Pons (tissue), 1 donor: ENCODE data around the gene OSBPL7.

Experiments used
- DNase-seq: peaks from one replicate; pipeline ENCODE4 v3.0.0-alpha.2; 2016; ENCODE audit warnings: low spot score

Gene OSBPL7, protein sequence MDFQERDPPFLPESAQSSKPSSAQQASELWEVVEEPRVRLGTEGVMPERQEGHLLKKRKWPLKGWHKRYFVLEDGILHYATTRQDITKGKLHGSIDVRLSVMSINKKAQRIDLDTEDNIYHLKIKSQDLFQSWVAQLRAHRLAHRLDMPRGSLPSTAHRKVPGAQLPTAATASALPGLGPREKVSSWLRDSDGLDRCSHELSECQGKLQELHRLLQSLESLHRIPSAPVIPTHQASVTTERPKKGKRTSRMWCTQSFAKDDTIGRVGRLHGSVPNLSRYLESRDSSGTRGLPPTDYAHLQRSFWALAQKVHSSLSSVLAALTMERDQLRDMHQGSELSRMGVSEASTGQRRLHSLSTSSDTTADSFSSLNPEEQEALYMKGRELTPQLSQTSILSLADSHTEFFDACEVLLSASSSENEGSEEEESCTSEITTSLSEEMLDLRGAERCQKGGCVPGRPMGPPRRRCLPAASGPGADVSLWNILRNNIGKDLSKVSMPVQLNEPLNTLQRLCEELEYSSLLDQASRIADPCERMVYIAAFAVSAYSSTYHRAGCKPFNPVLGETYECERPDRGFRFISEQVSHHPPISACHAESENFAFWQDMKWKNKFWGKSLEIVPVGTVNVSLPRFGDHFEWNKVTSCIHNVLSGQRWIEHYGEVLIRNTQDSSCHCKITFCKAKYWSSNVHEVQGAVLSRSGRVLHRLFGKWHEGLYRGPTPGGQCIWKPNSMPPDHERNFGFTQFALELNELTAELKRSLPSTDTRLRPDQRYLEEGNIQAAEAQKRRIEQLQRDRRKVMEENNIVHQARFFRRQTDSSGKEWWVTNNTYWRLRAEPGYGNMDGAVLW

DNA sequence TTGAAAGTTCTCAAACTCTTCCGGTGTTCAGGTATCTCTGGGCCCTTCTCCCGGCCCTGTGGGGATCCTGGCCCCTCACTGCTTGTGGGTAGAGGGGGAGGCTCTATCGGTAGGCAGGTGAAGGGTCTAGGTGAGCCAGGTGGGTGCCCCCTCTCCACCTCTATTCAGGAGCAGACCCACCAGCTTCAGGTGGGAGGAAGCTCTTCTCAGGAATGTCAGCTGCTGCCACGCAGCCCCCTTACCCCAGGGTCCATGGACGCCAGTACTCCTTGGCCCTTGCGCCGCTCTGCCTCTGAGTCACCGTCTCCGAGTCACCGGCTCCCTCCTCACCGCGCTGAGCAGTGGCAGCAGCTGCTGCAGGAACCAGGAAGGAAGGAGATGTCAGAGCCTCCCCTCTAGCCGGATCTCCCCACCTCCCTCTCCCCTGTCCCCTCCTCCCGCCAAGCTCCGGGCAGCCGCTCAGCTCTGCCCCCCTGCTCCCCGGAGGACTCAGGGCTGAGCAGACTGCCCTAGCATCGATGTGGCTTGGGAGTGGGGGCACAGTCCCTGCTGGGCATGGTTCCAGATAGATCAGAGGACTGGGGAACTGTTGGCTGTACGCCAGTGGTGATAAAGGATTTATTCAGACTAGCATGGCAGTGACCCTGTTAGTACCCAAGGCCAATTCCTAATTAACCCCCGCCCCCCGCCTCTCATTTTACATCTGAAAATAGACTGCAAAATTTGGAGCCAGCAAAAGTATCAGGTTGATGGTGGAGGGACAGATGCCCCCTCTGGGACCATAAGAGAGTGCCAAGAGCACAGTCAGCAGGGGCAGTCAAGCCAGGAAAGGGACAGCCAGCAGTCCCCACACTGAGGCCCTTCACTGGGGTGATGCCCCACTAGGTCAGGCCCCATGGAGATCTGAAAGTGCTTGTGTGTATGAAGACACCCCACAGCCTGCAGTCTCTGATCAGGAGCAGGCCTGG is at the start of gene OSBPL7:
Gene OSBPL7 (minus strand): TSS at position 371 of the 968 bp plus-strand sequence. CDS start 1,516 bp downstream, outside the sequence.
- peak; percentile 68 for DNase-seq

DNA sequence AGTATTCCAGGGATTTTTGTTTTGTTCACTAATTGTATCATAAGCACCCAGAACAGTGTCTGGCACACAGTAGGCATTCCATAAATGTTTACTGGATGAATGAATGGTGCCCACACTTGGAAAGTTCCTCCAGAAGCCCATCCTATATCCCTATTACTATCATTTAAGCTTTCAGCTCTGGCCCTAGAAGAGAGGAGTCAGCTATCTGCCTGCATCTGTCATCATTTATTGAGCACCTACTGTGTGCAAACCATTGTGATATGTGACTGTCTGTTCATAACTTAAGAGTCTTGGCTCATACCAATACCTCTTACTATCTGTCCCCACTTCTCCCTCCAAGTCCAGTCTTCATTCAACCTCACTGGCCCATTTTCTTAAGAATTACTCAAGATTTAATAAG is 49.5 kb upstream of the OSBPL7 start:
- DNase-seq = no peak

DNA sequence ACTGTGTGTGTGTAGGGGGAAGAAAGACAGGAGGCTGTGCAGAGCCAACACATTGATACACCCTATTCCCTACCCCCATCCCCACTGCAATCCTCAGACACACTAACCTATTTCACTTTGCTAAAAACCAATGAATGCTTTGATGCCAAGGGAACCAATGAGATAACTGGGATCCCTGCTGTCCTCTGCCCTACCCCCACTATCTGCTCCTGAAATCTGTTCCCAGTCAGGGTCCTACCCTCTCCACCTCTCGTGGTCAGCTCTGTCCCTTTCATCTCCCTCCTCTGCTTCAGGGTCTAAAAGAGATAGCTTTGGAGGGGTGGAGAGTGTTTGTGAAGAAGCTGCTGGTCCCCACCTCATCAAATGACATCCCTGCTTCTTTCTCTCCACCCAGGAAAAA is 48.5 kb upstream of the OSBPL7 start:
- no peak for DNase-seq

DNA sequence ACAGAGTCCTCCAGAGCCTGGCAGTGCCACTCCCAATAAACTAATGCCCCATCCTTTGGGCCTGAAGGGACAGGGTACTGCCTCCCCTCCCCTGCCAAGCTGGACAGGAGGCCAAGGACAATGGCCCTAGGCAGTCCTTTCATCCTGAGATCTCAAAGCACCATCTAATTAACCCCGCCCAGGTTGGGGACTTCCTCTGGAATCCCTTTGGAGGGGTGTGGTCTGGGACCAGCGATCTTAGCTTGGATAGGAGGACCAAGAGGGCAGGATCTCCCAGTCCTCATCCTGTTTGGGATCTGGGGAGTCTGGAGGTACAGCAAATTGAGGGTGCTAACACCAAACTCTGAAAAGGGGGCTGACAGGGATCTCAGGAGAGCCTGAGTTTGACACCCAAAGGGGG is 47.5 kb upstream of the OSBPL7 start:
- no peak for DNase-seq

DNA sequence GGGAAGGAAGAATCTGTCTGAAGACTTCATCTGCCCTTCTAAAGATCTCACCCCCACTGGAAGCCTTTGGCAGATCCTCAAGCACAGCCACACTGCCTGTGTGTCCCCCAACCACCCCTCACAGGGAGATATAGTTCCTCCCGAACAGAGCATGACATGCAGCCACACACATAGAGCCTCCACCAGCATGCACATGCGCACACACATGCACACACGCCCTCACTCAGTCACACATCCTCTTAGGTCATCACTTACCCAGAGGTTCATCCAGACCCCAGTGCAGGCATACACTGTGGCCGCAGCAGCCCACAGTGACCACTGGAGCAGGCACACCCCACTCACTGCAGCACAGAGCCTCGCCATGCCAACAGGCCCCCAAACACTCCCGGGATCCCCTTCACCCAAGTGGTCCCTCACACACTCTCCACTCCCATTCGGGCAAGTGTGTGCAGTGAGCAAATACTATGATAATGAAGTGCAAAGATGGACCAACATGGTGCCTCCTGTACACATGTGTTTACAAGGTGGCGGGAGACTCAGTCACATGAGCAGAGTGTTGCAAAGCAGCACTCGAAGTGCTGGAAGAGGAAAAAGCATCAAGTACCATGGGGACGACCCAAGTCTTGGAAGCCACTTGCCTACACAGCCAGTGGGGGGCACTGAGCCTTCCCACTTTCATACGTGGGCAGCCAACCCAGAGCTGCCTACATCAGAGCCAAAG is 46.4 kb upstream of the OSBPL7 start:
- no peak for DNase-seq

DNA sequence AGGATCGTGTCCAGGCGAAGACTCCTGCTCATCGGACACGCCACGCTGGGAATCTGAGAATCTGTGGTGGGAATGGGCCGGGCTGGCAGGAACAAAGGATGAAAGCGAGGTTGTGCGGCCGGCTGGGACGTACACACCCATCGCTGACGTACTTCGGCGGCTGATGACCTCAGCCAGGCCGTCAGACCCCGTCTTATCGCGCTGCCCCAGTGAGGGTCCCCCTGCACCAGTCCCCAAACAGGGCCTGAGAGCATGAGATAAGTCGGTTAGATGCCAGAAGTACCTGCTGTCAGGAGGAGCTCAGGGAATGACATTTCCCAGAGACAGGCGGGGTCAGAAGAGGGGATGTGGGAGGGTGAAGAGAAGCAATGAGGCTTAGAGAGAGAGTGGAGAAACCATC is 45.3 kb upstream of the OSBPL7 start:
- DNase-seq = no peak

DNA sequence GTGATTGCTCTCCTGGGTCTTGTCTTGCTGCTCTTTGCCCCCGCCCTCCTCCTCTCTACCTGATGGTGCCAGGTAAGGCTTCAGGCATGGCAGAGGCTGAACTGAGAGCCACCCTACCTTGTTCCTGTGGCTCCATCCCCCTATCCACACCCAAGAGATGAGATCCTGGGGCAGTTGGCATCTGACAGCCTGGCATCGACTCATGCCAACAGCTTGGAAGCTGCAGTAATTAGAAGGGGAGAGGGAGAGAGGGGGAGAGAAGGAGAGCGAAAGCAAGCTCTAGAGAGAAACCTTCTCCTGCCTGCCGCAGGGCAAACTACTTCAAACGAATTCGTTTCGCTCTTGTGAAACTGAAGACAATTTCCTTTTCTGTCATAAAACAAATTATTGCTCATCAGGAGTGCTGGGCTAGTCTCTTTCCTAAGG is 43.2 kb upstream of the OSBPL7 start:
- DNase-seq = no peak

DNA sequence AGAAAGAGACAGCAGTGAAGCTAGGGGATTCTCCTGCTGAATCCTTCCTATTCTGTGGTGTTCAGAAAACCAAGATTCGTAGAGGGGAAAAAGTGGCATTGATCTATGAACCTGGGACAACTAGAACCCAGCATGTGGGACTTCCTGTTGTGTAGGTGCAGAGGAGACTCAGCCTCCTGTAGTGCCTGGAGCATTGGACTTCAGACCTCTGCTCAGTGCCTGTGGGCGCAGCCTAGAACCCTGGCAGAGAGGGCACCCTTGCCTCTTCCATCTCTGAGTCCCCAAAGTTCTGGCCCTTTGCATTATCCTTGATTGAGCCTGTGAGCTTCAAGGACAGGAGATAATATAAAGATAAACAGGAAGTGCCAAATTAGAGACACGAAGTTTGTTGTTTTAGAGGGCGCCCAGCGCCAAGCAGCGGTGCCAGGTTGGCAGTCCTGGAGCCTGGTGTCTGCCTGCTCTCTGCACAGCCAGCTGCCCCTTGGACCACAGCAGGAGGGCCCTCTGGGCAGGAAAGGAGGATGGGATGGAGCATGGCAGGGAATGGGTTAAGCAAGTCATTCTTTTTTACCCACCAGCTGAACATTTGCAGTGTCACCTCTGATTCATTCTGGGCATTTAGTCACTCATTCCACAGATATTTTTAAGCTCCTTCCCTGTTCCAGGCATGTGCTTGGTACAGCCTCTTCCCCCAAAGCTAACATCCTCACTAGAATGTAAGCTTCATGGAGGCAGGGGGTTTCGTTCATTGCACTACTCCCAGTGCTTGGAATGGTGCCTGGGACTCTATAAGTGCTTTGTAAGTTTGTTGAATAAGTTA is 41.2 kb upstream of the OSBPL7 start:
- no peak for DNase-seq

DNA sequence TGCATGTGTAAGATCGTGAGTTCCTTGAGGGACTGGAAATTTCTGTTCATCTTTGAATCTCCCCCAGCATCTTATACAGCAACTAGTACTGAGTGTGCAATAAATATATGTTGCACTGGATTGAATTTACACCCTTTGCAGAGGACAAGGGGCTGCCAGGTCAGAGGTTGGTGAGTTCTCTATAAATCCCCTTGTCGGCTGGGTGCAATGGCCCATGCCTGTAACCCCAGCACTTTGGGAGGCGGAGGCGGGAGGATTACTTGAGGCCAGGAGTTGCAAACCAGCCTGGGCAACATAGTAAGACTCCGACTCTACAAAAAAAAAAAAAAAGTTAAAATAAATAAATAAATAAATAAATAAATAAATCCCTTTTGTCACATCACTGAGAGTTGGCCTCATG is 38.8 kb upstream of the OSBPL7 start:
- DNase-seq = no peak

DNA sequence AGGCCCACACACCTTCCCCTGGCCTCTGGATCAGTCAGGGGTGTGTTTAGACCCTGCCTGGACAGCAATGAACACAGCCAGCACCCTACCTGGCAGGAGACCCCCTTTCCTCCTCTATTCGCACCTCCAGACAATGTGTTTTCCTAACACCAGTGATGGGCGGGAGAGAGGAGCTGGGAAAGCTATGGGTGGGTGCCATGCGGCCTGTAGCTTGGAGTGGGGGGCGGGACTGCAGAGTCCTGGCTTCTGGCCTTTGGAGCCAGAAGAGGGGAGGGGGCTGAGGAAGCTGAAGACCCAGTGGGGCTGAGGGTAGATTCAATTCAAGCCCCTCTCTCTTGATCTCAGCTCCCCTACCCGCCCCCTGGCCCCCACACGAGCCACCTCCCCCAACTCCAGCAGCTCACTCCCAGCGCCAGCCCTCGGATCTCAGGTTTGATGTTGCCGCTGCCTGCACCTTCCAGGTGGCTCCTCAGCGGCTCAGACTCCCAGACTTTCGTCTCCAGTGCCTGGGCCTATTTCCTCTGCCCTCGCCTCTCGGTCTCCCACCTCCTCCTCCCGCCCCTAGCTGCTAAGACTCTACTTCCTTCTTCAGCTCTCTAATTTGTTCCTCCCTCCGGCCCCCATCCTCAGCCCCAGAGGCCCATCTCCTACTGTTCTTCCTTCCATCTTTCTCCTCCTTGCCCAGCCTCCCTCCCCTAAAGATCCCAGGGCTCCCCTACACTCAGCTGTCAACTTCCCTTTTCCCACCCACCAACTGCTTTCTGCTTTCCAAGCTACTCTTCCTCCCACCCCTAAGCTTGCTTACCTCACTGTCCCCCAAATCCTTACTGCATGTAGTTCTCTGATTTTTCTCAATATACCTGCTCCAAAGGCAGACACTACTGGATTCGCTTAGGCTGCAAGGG is 36.2 kb upstream of the OSBPL7 start:
- DNase-seq = no peak

DNA sequence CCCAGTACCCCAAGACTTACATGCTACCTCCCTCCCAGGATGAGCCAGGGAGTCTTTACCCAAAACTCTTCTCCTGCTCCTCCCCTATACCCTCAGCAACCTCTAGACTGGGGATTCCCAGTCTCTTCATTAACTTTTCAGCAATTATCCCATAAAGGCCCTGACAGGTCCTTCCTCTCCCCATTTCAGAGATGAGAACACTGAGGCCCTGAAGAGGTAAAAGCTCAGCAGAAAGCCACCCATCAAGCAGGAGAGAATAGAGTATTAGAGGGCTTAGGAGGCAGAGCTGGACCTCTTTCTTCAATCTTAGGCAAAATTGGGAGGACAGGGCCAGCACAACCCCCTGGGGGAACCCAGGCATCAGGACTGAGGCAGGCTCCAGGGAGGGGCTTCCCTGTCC is 35.2 kb upstream of the OSBPL7 start:
- no peak for DNase-seq

DNA sequence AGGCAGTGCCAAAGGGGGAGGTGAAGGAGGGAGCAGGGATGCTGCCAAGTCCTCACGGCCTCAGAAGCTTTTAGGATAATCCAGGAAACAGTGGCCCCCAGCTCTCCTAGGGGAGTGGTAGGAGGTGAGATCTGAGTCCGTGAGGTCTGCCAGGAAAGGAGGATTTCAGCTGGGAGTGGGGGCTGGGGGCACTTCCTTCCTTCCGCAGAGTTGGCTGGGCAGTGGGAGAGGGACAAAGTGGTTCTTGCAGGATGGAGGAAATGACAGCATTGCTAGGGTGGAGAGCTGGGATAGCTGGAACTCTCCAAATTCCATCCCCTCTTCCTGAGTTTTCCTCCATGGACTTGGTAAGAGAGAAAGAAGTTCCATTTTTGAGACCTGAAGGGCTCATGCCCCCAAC is 34.1 kb upstream of the OSBPL7 start:
- DNase-seq = no peak

DNA sequence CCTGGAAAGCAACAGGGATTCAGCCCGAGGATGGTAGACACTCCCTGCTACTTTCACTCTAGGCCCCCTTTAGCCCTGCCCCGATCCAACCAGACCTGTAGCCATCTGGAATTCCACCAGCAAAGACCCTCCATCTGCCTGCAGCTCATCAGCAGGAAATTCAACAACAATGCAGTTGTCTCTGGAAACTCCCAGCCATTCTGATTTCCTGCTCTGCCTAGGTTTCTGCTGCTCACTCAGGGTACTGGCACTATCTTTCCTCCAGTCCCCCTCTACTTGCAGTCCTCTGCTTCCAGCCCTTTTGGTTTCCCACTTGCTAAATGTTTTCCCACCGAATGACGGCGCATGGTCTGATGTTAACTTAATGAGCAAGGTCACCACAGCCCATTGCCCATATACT is 32.0 kb upstream of the OSBPL7 start:
- DNase-seq = no peak

DNA sequence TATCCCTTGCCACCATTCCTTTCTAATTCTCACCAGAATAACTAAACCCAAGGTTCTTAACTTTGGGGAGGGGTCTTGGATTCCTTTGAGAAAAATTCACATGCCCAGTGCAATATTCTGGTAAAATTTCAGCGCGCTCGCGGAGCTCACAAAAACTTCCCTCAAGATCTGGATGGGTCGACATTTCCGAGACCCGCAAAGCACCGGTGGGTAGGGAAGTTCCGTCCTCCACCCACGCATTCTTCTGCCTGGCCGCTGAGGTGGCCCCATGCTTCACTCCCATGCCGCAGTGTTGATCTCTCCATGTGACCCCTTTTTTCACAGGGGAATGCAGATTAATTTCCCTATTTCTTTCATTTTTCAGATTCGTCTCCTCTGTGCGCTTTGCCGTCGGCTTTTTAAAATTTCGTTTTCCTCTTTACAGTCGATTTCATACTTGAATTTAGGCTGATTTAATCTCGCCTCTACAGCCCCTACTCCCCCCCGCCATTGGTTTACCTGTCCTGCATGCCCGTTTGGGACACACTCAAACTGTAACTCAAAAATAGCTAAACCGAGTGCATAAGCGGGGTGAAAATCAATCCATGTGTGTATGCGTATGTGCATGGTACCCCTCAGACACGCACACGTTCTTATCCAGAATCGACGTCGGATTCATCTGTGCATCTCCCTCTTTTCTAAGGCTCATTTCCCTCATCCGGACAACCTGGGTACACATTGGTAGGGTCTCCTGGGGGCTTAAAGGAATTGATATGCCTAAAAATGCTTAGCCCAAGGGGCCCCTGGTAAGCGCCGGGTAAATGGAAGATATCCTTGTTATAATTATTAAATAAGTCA is 30.7 kb upstream of the OSBPL7 start:
- DNase-seq = no peak

DNA sequence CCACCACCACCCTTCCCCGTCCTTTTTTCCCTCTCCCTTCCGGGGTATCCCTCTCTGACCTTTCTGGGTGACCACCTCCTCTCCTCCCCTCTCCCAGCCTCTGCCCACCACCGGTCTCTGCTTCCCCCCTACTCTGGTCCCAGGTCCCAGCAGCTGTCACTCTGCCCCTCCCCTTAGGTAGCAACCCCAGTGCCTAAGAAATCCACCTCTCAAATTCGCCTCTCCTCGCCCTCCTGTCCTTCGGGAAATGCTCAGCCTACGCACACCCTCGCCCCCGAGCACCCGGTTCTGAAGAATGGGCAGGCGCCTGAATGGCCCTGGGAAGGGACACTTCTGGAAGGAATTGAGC is 30.1 kb upstream of the OSBPL7 start:
- no peak for DNase-seq

DNA sequence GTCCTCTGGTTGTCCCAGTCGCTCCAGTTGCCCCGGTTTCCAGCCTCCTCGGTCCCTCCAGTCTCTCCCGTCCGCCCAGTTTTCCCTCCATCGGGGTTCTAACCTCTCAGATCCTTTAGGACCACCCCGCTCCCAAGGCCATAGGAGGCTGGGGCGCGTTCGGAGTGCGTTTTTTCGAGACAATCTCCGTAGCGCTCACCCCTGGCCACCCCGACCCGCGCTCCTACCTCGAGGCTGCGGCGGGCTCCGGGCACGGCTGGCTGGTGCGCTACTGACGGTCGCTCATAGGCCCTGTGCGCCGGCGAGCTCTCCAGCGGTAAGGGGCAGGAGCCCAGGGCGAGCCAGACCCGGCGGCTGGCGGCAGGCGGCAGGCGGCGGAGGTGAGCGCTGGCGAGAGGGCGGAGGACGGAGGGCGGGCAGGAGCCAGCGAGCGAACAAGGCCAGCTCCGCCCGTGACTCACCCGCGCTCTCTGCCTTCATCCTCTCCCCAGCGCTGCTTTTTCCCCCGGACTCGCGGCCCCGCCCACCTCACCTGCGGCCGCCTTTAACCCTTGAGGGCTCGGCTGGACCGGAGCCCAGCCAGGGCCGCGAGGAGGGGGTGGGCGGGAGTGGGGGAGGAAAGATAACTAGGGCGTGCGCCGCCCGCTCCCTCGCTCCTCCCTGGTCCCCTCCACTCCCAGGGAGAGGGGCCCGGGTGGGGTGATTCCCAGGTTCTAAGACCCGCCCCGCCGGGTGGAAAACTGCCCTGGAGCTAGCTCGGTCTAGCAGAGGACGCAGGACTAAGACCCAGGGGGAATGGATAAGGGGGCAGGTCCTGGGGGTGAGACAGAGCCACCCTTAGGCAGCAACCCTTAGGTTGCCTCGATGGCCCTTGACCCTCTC is 29.3 kb upstream of the OSBPL7 start, which contains the start of gene SP6:
Gene SP6 (minus strand): TSS at position 472 of the 882 bp plus-strand sequence. CDS start 2,734 bp downstream, outside the sequence.
- DNase-seq = no peak

DNA sequence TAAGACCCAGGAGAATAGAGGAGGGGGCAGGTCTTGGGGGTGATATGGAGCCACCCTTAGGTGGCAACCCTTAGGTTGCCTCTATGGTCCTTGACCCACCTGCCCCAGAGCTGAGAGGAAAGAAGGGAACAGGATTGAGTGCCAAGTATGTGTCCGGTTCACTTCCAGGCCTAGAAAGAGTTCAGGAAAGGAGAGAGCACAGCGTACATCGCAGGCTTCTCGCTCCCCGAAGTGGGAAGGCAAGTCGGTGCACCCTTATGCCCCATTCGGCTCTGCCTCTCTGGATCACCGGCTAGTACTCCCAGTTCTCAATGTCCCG is 28.7 kb upstream of the OSBPL7 start:
- DNase-seq = no peak

DNA sequence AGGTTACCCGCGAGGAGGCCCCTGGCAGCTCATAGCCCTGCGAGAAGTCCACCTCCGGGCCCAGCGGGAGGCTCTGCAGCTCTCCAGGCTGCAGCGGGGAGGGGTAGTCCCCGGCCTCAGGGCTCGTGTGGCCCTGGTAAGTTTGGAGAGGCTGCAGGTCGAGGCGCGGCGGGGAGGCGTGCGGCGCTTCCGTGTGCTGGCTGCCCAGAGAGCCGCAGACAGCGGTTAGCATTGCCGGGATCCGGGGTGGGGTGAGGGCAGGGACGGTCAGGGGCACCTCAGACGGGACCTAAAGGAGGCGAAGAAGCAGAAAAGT is 26.6 kb upstream of the OSBPL7 start:
- DNase-seq = no peak
